ENCODE results near the gene SP140L.
"Not testable (repeated sequence)": the region's sequence is repeated elsewhere in the genome, so short reads cannot be mapped to it uniquely, and the experiment has no call there.

SP140L gene

GRCh38 chr2:230326453-230327417 lies at the start of gene SP140L:
SP140L (plus strand) TSS chr2:230327193; CDS start chr2:230327270, 77 bp downstream.
- DNase-seq (ENCODE audit: low spot score) = peak; percentile 85

GRCh38 chr2:230282936-230283335 lies 44.1 kb upstream of the SP140L start:
- no peak for DNase-seq (ENCODE audit: low spot score)

- DNase-seq (ENCODE audit: low spot score) = no peak
Measured at GRCh38 chr2:230286048-230286447, 40.9 kb upstream of the SP140L start.

- not testable (repeated sequence) for DNase-seq (ENCODE audit: low spot score)
Measured at GRCh38 chr2:230289311-230289710, 37.7 kb upstream of the SP140L start.

DNA sequence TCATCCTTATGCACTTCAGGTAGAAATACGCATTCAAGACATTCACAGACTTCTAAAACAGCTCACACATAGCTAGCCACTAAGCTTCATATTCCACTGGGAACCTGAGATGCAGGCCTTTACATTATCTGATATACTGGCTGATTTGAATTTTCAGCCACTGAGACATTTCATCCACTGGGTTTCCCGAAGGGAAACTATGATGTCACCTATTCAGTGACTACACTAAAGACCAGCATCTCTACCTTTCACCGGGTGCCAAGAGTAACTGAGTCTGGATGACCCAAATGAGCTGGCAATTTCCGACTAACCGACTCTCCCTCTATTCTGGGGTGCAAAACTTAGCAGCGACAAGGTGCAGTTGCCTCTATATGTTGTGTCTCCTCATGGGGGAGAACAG lies 31.8 kb upstream of the SP140L start:
- no peak for DNase-seq (ENCODE audit: low spot score)

DNA sequence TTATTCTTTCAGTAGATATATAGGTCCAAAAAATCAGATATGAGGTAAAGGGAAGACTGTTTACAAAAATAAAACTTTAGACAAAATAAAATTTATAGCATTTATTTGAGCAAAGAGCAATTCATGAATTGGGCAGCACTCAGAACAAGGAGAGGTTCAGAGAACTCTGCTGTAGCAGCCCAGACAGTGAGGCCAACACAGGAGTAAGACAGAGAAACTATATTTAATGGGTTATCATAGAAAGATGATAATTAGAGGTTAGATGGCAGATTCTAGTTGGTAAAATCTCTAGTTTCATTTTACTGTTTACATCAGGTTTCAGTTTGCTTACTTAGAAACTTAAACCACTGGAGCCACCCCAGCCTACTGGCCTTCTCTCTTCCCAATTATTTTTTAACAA lies 30.1 kb upstream of the SP140L start:
- no peak for DNase-seq (ENCODE audit: low spot score)

DNA sequence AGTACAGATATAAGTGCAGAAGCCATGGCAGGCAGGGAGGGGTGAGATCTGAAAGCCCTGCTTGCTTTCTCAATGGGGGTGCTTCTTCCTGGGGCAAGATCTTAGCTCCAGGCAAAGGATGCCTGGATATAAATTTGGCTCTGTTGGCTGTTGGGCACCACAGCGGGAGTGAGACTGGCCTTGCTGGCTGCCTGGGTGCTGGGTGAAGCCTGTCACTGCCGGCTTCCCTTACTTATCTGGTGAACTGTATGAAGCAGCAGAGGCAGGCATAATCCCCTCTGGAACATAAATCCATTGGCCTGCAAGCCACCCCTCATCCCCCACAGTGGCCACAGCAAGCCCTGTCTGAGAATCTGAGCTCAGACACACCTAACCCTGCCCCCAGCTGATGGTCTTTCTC lies 27.4 kb upstream of the SP140L start:
- DNase-seq (ENCODE audit: low spot score) = no peak

GRCh38 chr2:230305416-230306275 lies 21.3 kb upstream of the SP140L start:
- DNase-seq (ENCODE audit: low spot score) = no peak

DNA sequence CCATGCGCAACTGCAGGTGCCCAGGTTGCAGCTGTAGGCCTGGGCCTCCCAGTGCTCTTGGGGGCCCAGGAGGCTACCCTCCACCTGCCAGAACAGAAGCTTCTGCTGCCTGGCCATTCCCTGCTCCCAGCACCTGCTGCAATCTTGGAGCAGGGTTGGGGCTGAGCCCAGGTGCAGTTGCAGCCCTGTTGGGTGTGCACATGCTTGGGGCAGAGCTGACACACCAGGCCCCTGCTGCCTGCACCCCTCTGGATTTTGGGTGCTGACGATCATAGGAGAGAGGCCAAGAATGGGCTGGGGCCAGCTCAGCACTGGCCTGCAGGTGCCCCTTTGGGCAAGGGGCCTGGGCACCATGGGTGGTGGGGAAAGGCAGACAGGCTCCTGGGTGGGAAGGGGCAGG lies 20.5 kb upstream of the SP140L start:
- DNase-seq (ENCODE audit: low spot score) = no peak

GRCh38 chr2:230307485-230307884 lies 19.5 kb upstream of the SP140L start:
- DNase-seq (ENCODE audit: low spot score) = no peak

GRCh38 chr2:230308402-230309000 lies 18.5 kb upstream of the SP140L start:
- no peak for DNase-seq (ENCODE audit: low spot score)

DNA sequence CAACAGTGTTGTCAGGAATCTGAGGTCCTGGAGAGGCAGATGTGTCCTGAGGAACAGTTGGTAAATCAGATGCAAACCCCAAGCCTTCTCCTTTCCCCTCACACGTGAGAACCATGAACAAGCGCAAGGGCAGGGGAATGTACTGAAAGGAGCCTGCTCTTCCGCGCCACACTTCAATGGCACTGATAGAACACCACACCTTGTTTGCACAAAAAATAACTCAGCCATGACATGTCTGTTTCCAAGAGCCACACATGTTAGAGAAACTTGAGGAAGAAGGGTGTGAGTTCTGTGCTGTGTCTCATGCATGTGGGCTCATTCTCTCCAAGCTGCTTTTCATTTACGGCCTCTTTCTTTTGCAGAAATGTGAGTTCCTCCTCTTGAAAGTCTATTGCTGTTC lies 16.2 kb upstream of the SP140L start:
- DNase-seq (ENCODE audit: low spot score) = not testable (repeated sequence)

DNA sequence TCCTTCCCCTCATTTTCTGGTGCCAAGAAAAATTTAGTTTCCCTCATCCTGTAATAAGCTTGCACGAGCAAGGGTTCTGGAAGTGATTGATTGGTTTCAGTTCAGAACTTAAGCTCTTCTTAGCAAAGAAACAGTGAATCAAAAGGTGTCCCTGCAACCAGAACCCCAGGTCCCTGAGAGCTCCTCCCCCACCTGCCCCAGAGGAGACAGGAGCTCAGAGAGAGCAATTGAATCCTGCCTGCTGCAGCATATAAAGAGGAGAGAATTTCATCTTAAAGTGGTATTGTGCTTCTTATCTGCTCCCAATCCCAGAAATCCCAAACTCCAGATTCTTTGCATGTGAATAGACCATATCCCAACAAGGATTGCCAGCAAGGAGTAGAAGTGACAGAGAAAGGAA lies 15.4 kb upstream of the SP140L start:
- not testable (repeated sequence) for DNase-seq (ENCODE audit: low spot score)

DNA sequence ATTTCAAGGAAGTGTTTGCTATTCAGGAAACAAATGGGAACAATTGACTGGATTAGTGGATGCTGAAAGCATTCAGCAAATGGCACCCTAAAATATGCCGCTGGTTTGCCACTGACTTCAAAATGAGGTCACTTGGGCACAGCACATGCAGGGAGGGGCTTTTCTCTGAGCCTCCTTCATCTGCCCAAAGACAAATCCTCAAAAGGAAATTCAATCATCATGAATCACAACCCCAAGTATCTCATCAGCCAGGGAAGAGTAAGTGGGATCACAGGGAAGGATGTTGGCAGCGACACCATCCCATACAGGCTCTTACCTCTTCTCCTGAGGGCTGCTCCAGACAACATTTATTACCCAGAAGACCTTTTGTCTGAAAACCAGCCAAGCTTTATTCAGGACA lies 14.4 kb upstream of the SP140L start:
- DNase-seq (ENCODE audit: low spot score) = peak; percentile 52

- DNase-seq (ENCODE audit: low spot score) = no peak
Measured at GRCh38 chr2:230317366-230317765, 9.6 kb upstream of the SP140L start.

DNA sequence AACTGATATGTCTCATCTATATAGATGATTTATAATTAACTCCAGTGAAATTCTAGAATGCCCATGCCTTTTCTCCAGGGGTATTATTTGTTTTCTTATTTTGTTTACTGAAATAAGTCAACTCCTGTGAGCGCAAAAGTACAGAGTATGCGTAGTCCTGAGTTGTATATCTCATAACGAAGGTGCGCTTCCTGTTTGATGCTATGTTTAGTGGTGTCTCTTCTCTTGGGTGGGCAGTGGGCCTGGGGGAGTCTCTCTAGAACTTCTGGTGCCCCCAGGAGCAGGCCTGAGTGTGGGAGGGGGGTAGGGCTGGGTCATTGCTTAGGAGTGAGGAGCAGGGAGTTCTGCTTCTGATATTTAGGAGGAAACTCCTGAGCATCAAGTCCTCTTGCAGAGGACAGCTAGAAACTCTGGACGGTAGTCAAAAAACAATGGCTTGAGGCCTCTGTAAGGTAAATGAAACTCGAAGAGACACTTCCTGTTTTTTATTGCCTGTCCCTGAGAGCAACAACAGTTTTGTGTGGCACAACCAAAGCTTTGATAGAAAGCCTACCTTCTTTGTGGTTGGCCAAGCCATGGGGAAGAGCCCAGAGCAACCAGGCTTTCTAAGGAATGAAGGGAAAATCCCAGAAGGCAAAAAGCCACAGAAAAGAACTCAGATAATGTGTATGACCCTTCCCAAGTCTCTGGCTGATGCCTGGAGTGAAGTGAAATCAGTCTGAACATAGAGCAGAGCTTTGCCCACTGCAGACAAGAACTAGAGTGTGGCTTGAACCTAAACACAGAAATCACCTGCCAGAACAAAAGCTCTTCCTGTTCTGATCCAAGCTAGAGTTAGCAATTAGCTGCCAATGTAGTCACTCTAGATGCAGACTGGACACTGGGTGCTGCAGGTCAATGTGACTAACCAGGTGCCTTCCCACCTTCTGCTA lies 8.5 kb upstream of the SP140L start:
- no peak for DNase-seq (ENCODE audit: low spot score)

DNA sequence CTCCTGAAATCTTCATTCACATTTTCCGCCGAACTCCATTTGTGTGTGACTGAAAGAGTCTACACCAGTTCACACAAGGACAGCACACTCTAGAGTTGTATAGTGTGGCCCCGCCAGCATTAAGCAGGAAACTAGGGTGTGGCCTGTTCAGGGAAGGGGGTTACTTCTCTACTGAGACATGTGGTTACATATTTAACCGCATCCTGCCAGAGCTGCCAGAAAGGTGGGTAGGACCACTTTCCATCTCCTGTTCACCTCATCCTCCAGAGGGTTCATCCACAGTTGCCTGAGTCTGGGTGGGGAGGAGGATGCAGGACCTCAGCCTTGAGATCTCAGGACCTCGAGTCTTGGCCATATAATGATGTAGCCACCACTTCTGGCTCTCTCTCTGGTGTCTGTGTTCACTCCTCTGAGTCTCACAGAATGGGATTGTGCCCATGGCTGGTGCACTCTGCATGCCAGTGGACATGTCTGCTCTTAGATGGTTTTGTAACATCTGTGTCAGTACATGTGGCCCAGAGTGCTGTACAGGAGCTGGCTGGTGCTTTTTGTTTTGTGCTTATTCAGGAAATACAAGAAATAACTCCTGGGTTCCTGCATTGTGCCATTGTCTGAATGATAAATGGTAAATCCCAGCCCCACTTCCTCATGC lies 7.7 kb upstream of the SP140L start:
- no peak for DNase-seq (ENCODE audit: low spot score)

DNA sequence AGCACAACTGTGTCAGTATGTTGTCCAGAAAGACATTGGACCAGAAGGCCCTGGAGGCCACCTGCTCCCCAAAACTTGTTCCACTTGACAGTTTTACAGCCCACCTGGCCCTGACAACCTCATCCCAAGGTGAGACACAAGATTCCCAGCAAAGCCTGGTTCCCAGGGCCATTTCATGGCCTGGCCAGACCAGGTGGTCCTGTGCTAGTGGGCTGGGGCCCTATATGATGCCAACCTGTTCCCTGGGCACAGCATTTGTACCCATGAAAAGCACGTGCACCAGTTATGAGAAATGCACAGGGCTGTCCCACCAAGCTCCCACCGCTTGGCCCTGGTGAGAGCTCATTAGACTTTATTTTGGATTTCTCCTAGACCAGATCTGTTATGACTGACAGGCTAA lies 6.0 kb upstream of the SP140L start:
- no peak for DNase-seq (ENCODE audit: low spot score)

DNA sequence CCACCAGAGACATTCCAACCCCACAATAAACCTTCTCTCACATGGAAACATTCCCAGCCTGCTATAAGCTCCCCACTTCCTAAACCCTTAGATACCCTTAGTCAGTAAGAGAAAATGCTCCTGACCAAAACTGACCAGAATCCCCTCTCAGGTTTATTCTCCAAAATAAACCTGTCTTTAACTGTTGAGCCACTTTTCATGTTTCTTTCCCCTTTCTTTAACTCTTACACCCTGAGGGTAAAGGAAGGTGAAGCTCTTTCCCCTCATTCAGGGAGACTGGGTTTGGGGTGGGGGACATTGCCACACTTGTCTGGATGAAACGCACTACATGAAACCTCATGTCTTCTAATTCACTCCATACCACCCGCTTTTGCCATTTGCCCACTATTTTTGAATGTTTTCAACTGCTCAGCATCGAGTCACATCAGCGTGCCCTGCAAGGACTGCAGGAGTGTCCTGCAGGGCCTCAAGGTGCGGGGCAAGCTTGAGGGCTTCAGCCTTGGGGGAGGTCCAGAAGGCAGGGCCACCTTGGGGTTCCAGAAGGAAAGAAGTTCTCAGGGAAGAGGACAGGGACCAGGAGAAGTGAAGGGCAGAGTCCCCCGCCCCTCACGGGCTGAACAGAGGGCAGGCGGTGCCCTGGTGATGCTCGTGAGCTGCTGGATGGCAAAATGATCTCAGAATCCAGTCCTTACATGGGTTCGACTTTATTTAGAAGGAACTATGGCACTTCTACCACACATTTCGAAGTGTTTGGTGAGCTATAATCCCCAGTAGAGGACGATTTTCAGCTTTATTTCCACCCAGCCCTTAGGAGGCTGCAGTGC lies 4.2 kb upstream of the SP140L start:
- DNase-seq (ENCODE audit: low spot score) = no peak
